IPS-20b (cell line): ENCODE results near the gene TNFRSF25.

ENCODE experiments used
- H3K27ac ChIP-seq: one replicate; pipeline ENCODE4 v1.5.1; 2013; ENCODE audit warnings: low read length
- H3K27me3 ChIP-seq: 2 replicates; pipeline ENCODE4 v1.6.1; 2013; ENCODE audit warnings: mild to moderate bottlenecking, low read length, inconsistent platforms; ENCODE audit not compliant: insufficient read depth
- H3K36me3 ChIP-seq: 2 replicates; pipeline ENCODE4 v1.6.1; 2013; ENCODE audit warnings: low read depth, mild to moderate bottlenecking, inconsistent platforms, low read length, moderate library complexity; ENCODE audit not compliant: insufficient read depth
- H3K4me1 ChIP-seq: 2 replicates; pipeline ENCODE4 v1.6.1; 2013; ENCODE audit warnings: mild to moderate bottlenecking, control low read depth, inconsistent platforms, low read length, moderate library complexity; ENCODE audit not compliant: insufficient read depth
- H3K4me3 ChIP-seq: 2 replicates; pipeline ENCODE4 v1.5.1; 2013; ENCODE audit warnings: mild to moderate bottlenecking, low read length, inconsistent platforms
- H3K9ac ChIP-seq: 2 replicates; pipeline ENCODE4 v1.6.1; 2013; ENCODE audit warnings: low read depth, mild to moderate bottlenecking, inconsistent platforms, low read length, moderate library complexity
- H3K9me3 ChIP-seq: 2 replicates; pipeline ENCODE4 v1.6.1; 2013; ENCODE audit warnings: mild to moderate bottlenecking, low read depth, low read length, inconsistent platforms; ENCODE audit not compliant: insufficient read depth

Gene TNFRSF25

DNA sequence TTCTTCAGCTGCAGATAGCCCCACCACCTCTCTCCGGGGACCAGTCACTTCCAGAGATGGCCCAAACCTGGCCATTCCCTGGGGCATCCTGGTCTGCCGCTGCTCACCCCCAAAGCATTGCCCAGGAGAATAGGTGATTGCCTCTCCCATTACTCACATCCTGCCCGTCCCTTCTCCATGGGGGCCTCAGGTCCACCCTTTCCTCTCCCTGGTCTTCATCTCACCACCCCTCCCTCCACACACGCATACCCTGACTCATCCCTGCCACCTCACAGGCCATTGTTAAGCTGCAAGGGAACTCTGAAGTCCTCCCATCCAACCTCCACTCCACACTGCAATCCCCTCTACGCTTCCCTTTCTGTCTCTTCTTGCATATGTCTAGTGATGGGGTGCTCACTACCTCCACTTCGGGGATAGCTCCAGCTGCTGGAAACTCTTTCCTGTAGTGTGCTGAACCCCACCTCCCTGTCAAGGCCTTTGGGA is 25.5 kb upstream of the TNFRSF25 start, which contains the start of gene PLEKHG5:
TSS of gene PLEKHG5 (minus strand) at position 188 of the 483 bp plus-strand sequence. CDS start 14,096 bp downstream, outside the sequence.
- H3K9ac ChIP-seq, result peak within 1 kb of the TSS; percentile 79; the same call in 1 of the 2 replicates
- H3K36me3 ChIP-seq, result no peaks in the 10 kb centered on the region
- peaks cover 22% of the 10 kb centered on the region; the same call in 1 of the 2 replicates for H3K4me1 ChIP-seq
- no peaks in the 10 kb centered on the region for H3K9me3 ChIP-seq
- no peak within 1 kb of the TSS for H3K27ac ChIP-seq
- peaks cover 12% of the 10 kb centered on the region for H3K27me3 ChIP-seq
- H3K4me3 ChIP-seq, result peak within 1 kb of the TSS; percentile 88

DNA sequence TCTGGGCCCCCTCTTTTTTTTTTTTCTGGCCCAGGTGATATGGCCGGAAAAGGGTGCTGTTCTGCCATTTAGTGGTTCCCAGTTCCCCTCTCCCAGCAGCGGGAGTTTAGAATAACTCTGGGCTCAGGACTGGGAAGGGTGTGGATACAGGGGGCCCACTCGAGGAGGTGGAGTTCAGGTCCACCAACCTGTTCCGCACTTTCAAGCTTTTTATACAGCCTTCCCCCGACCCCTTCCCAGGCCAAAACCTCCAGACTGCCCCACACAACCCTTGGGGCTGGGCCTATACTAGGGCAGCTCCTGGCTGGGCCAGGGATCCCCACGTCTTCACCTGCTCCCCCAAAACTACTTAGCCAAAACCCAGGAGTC is 25.1 kb upstream of the TNFRSF25 start:
- no peak overlapping the region for H3K27ac ChIP-seq
- peak overlapping the region; percentile 79; the same call in 1 of the 2 replicates for H3K9ac ChIP-seq
- H3K27me3 ChIP-seq, result peaks cover 10% of the 10 kb centered on the region
- H3K9me3 ChIP-seq, result no peaks in the 10 kb centered on the region
- peak overlapping the region; percentile 88 for H3K4me3 ChIP-seq
- H3K36me3 ChIP-seq, result no peaks in the 10 kb centered on the region
- H3K4me1 ChIP-seq, result peaks cover 20% of the 10 kb centered on the region; the same call in 1 of the 2 replicates

DNA sequence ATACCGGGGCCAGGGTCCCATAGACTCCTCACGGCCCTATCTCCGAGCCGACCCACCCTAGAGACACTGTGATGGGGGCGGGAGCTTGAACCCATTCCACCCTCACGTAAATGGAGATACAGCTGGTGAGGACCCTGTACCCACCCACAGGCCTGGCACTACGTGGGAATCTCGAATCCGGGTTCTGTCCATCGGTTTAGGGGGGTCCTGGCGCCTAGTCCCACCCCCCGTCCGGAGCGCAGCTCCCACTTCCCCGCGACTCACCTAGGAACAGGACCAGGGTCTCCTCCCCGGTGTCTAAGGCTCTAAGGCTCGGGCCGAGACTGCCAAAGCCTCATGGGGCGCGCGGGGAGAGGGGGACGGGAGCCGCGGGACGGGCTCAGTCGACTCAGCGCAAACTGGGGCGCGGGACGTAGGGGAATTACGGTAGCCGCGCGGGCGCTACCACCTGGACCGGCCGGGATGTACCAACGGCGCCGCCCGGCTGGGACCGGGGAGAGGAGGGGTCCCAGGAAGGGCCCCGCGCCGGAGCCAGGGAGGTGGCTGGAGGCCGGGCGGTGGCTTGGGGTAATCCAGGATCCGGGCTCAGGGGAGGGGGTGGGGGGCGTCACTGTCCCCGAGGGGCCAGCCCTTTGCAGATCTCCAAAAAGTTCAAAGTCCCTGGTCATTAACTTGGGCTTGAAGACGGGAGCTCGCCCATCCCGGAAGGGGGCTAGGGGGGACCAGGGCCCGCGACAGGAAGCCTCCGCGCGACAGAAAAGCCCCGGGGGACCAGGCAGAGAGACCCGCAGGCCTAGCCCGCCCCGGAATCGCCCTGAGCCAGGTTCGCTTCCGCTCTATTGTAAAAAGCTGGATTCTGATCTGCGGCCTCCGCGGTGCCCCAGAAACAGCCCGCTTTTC is 24.5 kb upstream of the TNFRSF25 start:
- no peaks in the 10 kb centered on the region for H3K9me3 ChIP-seq
- no peak overlapping the region for H3K27ac ChIP-seq
- peak overlapping the region; percentile 88 for H3K4me3 ChIP-seq
- H3K4me1 ChIP-seq, result peaks cover 15% of the 10 kb centered on the region; the same call in 1 of the 2 replicates
- no peaks in the 10 kb centered on the region for H3K36me3 ChIP-seq
- H3K27me3 ChIP-seq, result peaks cover 7% of the 10 kb centered on the region; the same call in 1 of the 2 replicates
- H3K9ac ChIP-seq, result peak overlapping the region; percentile 79; the same call in 1 of the 2 replicates

DNA sequence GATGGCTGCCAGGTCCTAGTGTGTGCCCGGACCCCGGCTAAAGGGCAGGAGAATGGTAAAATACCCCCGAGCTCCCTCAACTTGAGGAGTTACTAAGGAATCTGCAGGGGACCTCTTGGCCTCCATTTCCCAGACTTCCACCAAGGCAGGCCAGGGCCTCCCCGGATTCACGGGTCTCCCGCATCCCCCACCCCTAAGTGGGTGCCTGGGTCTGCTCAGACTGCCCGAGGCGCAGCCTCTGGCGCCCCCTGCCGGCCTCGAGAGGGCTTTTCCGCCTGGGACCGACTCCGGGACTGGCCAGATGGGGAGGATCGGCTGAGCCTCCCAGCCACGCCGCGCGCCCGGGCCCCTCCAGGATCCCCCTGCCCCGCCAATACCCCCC is 23.8 kb upstream of the TNFRSF25 start:
- H3K9ac ChIP-seq, result peak overlapping the region; percentile 79; the same call in 1 of the 2 replicates
- peaks cover 13% of the 10 kb centered on the region; the same call in 1 of the 2 replicates for H3K4me1 ChIP-seq
- H3K4me3 ChIP-seq, result peak overlapping the region; percentile 88
- H3K27me3 ChIP-seq, result peaks cover 11% of the 10 kb centered on the region; the same call in 1 of the 2 replicates
- no peak overlapping the region for H3K27ac ChIP-seq
- H3K36me3 ChIP-seq, result no peaks in the 10 kb centered on the region
- H3K9me3 ChIP-seq, result no peaks in the 10 kb centered on the region

DNA sequence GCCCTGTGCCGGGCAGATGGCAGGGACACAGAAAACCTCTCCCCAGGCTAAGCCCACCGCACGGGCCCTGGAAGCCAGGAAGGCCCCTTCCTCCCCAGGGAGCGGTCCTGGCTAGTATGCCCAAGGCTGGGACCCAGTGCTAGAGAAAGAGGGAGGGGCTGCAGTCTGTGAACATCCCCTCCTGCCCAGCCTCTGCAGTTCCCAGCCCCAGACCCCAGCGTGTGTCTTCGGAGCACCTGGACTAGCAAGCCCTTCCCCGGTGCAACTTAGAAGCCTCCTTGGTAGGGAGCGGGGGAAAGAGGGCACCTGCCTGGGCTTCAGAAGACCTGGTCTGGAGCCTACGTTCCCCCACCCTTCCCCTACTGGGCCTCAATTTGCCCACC is 23.4 kb upstream of the TNFRSF25 start:
- Histone ChIP-seq H3K27me3 (peaks cover 15% of the 10 kb centered on the region), H3K4me3 (no peak overlapping the region), H3K4me1 (peaks cover 16% of the 10 kb centered on the region; the same call in 1 of the 2 replicates), H3K27ac (no peak overlapping the region), H3K36me3 (no peaks in the 10 kb centered on the region), H3K9ac (no peak overlapping the region), H3K9me3 (no peaks in the 10 kb centered on the region)

DNA sequence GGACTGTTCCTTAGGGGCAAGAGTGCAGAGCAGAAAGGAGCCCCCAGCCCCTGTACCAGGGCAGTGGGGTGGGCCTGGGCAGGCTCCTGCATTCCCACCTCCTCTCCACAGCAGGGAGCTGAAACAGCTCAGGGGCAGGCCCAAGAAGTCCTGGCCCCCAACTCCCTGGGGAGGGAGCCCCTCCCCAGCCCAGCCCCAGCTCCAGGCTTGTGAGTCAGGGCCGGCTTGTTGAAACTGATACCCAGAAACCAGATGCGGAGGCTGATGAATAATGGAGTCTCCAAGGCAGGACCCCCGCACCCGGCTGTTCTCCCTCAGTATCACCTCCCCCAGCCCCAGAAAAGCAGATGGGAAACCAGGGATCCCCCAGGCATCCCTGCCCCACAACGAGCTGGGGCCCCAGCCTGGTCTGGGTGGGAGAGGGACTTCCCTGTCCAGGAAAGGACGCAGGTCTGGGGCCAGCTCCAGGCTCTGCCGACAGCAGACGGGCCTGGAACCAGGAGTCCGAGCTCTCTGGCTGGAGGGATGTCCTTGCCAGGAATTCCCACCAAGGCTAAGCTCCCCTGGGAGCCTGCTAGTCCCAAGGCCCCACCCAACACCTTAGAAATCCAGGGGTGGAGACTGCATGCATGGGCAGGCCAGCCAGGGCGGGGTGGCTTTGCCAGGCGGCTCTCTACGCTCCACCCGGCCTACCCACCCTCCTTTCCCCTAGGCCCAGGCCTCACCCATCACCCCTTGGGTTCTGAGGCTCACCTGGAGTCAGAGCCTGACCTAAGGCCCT is 22.8 kb upstream of the TNFRSF25 start:
- H3K9me3 ChIP-seq, result no peaks in the 10 kb centered on the region
- H3K36me3 ChIP-seq, result no peaks in the 10 kb centered on the region
- H3K9ac ChIP-seq, result no peak overlapping the region
- H3K27ac ChIP-seq, result no peak overlapping the region
- H3K27me3 ChIP-seq, result peaks cover 20% of the 10 kb centered on the region
- H3K4me1 ChIP-seq, result peaks cover 16% of the 10 kb centered on the region; the same call in 1 of the 2 replicates
- no peak overlapping the region for H3K4me3 ChIP-seq

DNA sequence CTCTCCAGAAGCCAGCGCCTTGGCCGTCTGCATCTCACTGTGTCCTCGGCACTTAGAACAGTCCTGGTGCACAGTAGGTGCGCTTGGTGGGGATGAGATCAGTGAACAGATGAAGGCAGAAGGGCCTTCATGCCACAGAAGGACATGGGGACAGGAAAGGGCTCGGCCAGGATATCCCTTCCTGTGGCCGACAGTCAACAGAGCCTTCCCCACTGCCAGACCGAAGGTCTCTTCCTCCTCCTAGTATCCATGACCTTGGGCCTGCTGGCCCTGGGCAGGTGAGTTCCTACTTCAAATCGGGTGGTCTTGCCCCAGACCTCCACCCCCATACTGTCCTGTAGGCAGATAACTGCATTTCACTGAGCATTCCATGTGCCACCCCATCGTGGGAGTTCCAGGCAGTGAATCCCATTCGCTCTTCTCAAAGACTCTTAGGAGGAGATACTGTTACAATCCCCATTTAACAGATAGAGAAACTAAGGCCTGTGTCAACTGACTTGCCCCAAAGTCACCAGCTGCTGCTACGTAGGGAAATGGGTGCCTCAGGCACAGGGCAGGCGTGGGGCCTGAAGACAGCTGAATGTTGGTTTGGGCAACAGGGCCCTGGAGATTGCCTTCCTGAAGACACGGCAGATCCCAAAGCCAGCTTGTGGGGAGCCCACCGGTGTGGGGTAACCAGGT is 22.0 kb upstream of the TNFRSF25 start:
- Histone ChIP-seq H3K4me1 (peaks cover 16% of the 10 kb centered on the region; the same call in 1 of the 2 replicates), H3K27me3 (peaks cover 20% of the 10 kb centered on the region)

DNA sequence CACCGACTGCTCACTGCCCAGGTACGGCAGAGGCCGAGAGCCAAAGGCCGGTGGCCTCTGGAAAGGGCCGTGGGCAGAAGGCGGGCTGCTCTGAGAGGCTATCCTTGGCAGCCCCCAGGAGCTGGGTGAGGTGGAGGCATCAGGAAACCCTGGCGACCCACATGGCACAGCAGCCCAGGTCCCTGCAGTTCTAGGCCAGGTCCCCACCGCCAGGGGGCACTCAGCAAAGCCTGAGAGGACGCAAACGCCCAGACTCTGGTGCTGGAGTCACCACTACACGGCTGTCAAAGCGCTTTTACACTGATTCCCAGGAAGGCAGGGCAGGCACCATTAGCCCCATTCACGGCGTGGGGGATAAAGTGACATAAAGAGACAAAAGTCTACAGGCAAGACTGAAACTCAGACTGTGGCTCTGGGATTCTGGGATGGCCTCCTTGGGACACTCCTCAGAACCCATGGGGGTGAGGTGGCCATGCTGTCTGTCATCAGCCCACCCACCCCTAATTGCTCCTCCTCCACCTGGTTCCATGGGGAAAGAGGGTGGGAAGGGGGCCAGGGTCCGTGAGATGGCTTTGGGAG is 20.5 kb upstream of the TNFRSF25 start:
- Histone ChIP-seq H3K9ac (no peak overlapping the region; the same call in 1 of the 2 replicates), H3K4me1 (peaks cover 13% of the 10 kb centered on the region; the same call in 1 of the 2 replicates)

More for the DNA sequence above, 22.0 kb upstream of the TNFRSF25 start:
- no peaks in the 10 kb centered on the region for H3K36me3 ChIP-seq
- no peak overlapping the region for H3K9ac ChIP-seq
- no peaks in the 10 kb centered on the region for H3K9me3 ChIP-seq
- no peak overlapping the region for H3K27ac ChIP-seq
- no peak overlapping the region for H3K4me3 ChIP-seq

GRCh38 chr1:6485168-6486101 is 19.5 kb upstream of the TNFRSF25 start:
- H3K4me3 ChIP-seq, result peak overlapping the region; percentile 68
- H3K9ac ChIP-seq, result peak overlapping the region; percentile 73; the same call in 1 of the 2 replicates

More for the DNA sequence above, 20.5 kb upstream of the TNFRSF25 start:
- Histone ChIP-seq H3K4me3 (peak overlapping the region; percentile 68), H3K9me3 (no peaks in the 10 kb centered on the region), H3K36me3 (no peaks in the 10 kb centered on the region), H3K27ac (no peak overlapping the region), H3K27me3 (peaks cover 20% of the 10 kb centered on the region)

GRCh38 chr1:6484826-6485167 is 18.8 kb upstream of the TNFRSF25 start:
- Histone ChIP-seq H3K4me1 (peaks cover 6% of the 10 kb centered on the region; the same call in 1 of the 2 replicates), H3K36me3 (no peaks in the 10 kb centered on the region), H3K9ac (peak overlapping the region; percentile 73; the same call in 1 of the 2 replicates), H3K9me3 (no peaks in the 10 kb centered on the region), H3K4me3 (peak overlapping the region; percentile 68), H3K27ac (no peak overlapping the region), H3K27me3 (peaks cover 20% of the 10 kb centered on the region)

More at GRCh38 chr1:6485168-6486101, 19.5 kb upstream of the TNFRSF25 start:
- Histone ChIP-seq H3K27me3 (peaks cover 20% of the 10 kb centered on the region), H3K27ac (no peak overlapping the region), H3K9me3 (no peaks in the 10 kb centered on the region), H3K4me1 (peaks cover 6% of the 10 kb centered on the region; the same call in 1 of the 2 replicates), H3K36me3 (no peaks in the 10 kb centered on the region)
